Chondrocyte (in vitro differentiated cells): Measurements from ENCODE around the gene ASXL2. TPM values are rescaled to one million over a fixed set of nuclear protein-coding genes. Genes with fewer than 3 reads are reported as not detected.
"Not testable (repeated sequence)": the region's sequence is repeated elsewhere in the genome, so short reads cannot be mapped to it uniquely, and the experiment has no call there.

ENCODE experiments used
- DNase-seq: peaks from one replicate; pipeline ENCODE4 v3.0.0; 2021; ENCODE audit warnings: mixed read lengths, low spot score
- H3K27ac Mint-ChIP-seq: one replicate; pipeline ENCODE4 v1.8.0; 2021; ENCODE audit warnings: mild to moderate bottlenecking, moderate library complexity, mixed read lengths; ENCODE audit not compliant: unreplicated experiment
- H3K27me3 Mint-ChIP-seq: 2 replicates; pipeline ENCODE4 v1.8.0; 2021; ENCODE audit warnings: low read depth, mixed read lengths
- H3K36me3 Mint-ChIP-seq: 2 replicates; pipeline ENCODE4 v1.8.0; 2021; ENCODE audit warnings: low read depth, mixed read lengths
- H3K4me1 Mint-ChIP-seq: 2 replicates; pipeline ENCODE4 v1.8.0; 2021; ENCODE audit warnings: low read depth, mild to moderate bottlenecking, mixed read lengths
- H3K4me3 Mint-ChIP-seq: one replicate; pipeline ENCODE4 v1.8.0; 2021; ENCODE audit warnings: mild to moderate bottlenecking, moderate library complexity, mixed read lengths; ENCODE audit not compliant: unreplicated experiment
- H3K9me3 Mint-ChIP-seq: 2 replicates; pipeline ENCODE4 v1.8.0; 2021; ENCODE audit warnings: low read depth, mixed read lengths
- CTCF ChIP-seq: fragments of 200-600 bp; sonication (generic); IDR thresholded peaks from 2 replicates; pipeline ENCODE4 v1.5.0; 2021; ENCODE audit warnings: antibody characterized with exemption, mild to moderate bottlenecking, moderate library complexity
- total RNA-seq: library from RNA; stranded (reverse); gene quantifications from 3 replicates; pipeline ENCODE4 v1.2.1, GENCODE V29; 2021

The ASXL2 gene
- total RNA-seq, 1 donor from 2014 or later: 24.7 TPM

GRCh38 chr2:25833566-25833965 is 44.7 kb downstream of the ASXL2 start:
- peaks cover 11% of the 10 kb centered on the region for H3K36me3 Mint-ChIP-seq
- no peak overlapping the region for H3K27ac Mint-ChIP-seq
- H3K4me3 Mint-ChIP-seq: no peak overlapping the region
- H3K4me1 Mint-ChIP-seq: peaks cover 3% of the 10 kb centered on the region
- TF ChIP-seq CTCF: no peak
- H3K27me3 Mint-ChIP-seq: no peaks in the 10 kb centered on the region
- DNase-seq: no peak
- H3K9me3 Mint-ChIP-seq: peaks cover 11% of the 10 kb centered on the region

- Mint-ChIP-seq H3K27me3 (no peaks in the 10 kb centered on the region), H3K9me3 (peaks cover 11% of the 10 kb centered on the region), H3K4me1 (peaks cover 3% of the 10 kb centered on the region), H3K4me3 (no peak overlapping the region), H3K27ac (no peak overlapping the region), H3K36me3 (peaks cover 11% of the 10 kb centered on the region)
- DNase-seq: no peak
- no peak for TF ChIP-seq CTCF
Observed at GRCh38 chr2:25832897-25833296, 45.4 kb downstream of the ASXL2 start.

- DNase-seq: no peak
- H3K4me1 Mint-ChIP-seq: peaks cover 10% of the 10 kb centered on the region
- H3K27ac Mint-ChIP-seq: no peak overlapping the region
- H3K27me3 Mint-ChIP-seq: no peaks in the 10 kb centered on the region
- peaks cover 11% of the 10 kb centered on the region for H3K9me3 Mint-ChIP-seq
- no peak overlapping the region for H3K4me3 Mint-ChIP-seq
- peaks cover 11% of the 10 kb centered on the region for H3K36me3 Mint-ChIP-seq
- no peak for TF ChIP-seq CTCF
Observed at GRCh38 chr2:25831746-25832449, 46.4 kb downstream of the ASXL2 start.

GRCh38 chr2:25829828-25830227 is 48.5 kb downstream of the ASXL2 start:
- H3K4me1 Mint-ChIP-seq: peaks cover 10% of the 10 kb centered on the region
- H3K36me3 Mint-ChIP-seq: peaks cover 11% of the 10 kb centered on the region
- H3K9me3 Mint-ChIP-seq: peaks cover 16% of the 10 kb centered on the region
- DNase-seq: no peak
- H3K4me3 Mint-ChIP-seq: no peak overlapping the region
- H3K27me3 Mint-ChIP-seq: no peaks in the 10 kb centered on the region
- no peak overlapping the region for H3K27ac Mint-ChIP-seq
- no peak for TF ChIP-seq CTCF

- H3K27me3 Mint-ChIP-seq: no peaks in the 10 kb centered on the region
- no peak for TF ChIP-seq CTCF
- peaks cover 10% of the 10 kb centered on the region for H3K4me1 Mint-ChIP-seq
- peaks cover 16% of the 10 kb centered on the region for H3K9me3 Mint-ChIP-seq
- no peak overlapping the region for H3K4me3 Mint-ChIP-seq
- no peak for DNase-seq
- no peak overlapping the region for H3K27ac Mint-ChIP-seq
- H3K36me3 Mint-ChIP-seq: peaks cover 11% of the 10 kb centered on the region
Observed at GRCh38 chr2:25829377-25829704, 48.9 kb downstream of the ASXL2 start.

- H3K27ac Mint-ChIP-seq, H3K27me3 Mint-ChIP-seq, H3K4me1 Mint-ChIP-seq, DNase-seq, H3K4me3 Mint-ChIP-seq: not testable (repeated sequence)
- peaks cover 11% of the 10 kb centered on the region for H3K36me3 Mint-ChIP-seq
- H3K9me3 Mint-ChIP-seq: peaks cover 16% of the 10 kb centered on the region
Observed at GRCh38 chr2:25828532-25829376, 49.5 kb downstream of the ASXL2 start.
